K562 (cell line): Measurements from ENCODE around the gene ZNF202.

Experiments used
- ADNP ChIP-seq: fragments of 200-800 bp; sonication (Bioruptor generic); IDR thresholded peaks from 2 replicates; pipeline ENCODE4 v1.6.1; 2016; ENCODE audit warnings: missing genetic modification characterization, missing compliant biosample characterization
- CTCF ChIP-seq, 3 experiments: IDR thresholded peaks in 2 of 3; conservative IDR thresholded peaks in 1 of 3; 2 replicates each; pipeline ENCODE4 v1.5.1; 2011 to 2012; ENCODE audit warnings: low read length in 3 of 3, mild to moderate bottlenecking in 3 of 3, control low read depth in 2 of 3, improper control_type of control experiment in 1 of 3, inconsistent platforms in 1 of 3, low read depth in 1 of 3, mixed read lengths in 1 of 3, moderate library complexity in 1 of 3; ENCODE audit not compliant: insufficient read depth in 2 of 3
- KAT7 ChIP-seq: sonication (generic); formaldehyde crosslinking; IDR thresholded peaks from 2 replicates; pipeline ENCODE4 v1.8.0; 2022; ENCODE audit warnings: missing genetic modification reagents, mild to moderate bottlenecking, borderline replicate concordance
- MYC ChIP-seq, 2 experiments: fragments of 250-450 bp in 1 of 2; sonication (Bioruptor Pico) in 1 of 2; IDR thresholded peaks; 2 replicates each; pipeline versions ENCODE4 v1.5.1 to v1.6.1; 2012 to 2021; ENCODE audit warnings: low read depth in 2 of 2, borderline replicate concordance in 1 of 2, improper control_type of control experiment in 1 of 2, low read length in 1 of 2, mild to moderate bottlenecking in 1 of 2, moderate library complexity in 1 of 2
- NBN ChIP-seq: fragments of 450-650 bp; IDR thresholded peaks from 2 replicates; pipeline ENCODE4 v1.6.1; 2016; ENCODE audit warnings: low read depth, mild to moderate bottlenecking
- PKNOX1 ChIP-seq: fragments of 450-650 bp; IDR thresholded peaks from 2 replicates; pipeline ENCODE4 v1.6.1; 2016
- ZNF121 ChIP-seq: sonication (generic); formaldehyde crosslinking; conservative IDR thresholded peaks from 2 replicates; pipeline ENCODE4 v1.8.0; 2022; ENCODE audit warnings: missing genetic modification reagents
- TF ChIP-seq, protein P1 (sequence below), 2 experiments: fragments of 450-650 bp; IDR thresholded peaks; 2 replicates each; pipeline ENCODE4 v1.6.1; 2018; ENCODE audit warnings: mild to moderate bottlenecking in 2 of 2, low read depth in 1 of 2; ENCODE audit not compliant: partially characterized antibody in 2 of 2

DNA sequence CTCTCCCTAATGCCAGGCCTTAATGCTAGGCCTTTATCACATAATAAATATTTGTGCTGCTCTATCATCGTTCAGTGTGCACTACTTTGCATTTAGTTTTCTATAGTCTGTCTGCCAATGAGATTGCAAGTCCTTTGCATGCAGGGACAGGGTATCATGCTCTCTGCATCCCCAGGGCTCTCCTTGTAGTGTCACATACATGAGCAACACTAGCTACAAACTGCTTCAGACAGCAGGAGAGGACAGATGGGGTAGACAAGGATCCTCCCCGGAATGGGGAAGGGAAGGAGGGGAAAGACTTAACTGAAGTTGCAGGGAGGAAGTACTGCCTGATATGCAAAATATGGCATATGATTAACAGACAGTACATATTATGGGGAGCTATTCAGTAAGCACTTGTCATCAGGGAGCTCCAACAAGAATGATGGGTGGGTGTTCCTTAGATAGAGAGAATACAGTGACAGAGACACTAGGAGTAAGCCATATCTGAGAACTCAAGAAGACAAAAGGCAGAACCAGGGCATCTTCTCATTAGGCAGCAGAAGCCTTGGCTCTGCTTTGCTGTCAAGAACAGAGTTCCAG is 42.8 kb downstream of the ZNF202 start:
- TF ChIP-seq PKNOX1: no peak
- TF ChIP-seq, protein P1, sequence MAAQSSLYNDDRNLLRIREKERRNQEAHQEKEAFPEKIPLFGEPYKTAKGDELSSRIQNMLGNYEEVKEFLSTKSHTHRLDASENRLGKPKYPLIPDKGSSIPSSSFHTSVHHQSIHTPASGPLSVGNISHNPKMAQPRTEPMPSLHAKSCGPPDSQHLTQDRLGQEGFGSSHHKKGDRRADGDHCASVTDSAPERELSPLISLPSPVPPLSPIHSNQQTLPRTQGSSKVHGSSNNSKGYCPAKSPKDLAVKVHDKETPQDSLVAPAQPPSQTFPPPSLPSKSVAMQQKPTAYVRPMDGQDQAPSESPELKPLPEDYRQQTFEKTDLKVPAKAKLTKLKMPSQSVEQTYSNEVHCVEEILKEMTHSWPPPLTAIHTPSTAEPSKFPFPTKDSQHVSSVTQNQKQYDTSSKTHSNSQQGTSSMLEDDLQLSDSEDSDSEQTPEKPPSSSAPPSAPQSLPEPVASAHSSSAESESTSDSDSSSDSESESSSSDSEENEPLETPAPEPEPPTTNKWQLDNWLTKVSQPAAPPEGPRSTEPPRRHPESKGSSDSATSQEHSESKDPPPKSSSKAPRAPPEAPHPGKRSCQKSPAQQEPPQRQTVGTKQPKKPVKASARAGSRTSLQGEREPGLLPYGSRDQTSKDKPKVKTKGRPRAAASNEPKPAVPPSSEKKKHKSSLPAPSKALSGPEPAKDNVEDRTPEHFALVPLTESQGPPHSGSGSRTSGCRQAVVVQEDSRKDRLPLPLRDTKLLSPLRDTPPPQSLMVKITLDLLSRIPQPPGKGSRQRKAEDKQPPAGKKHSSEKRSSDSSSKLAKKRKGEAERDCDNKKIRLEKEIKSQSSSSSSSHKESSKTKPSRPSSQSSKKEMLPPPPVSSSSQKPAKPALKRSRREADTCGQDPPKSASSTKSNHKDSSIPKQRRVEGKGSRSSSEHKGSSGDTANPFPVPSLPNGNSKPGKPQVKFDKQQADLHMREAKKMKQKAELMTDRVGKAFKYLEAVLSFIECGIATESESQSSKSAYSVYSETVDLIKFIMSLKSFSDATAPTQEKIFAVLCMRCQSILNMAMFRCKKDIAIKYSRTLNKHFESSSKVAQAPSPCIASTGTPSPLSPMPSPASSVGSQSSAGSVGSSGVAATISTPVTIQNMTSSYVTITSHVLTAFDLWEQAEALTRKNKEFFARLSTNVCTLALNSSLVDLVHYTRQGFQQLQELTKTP (IDR thresholded peaks at IDR 0.05; ENCODE audit: low read depth in 1 of 2, partially characterized antibody in 2 of 2): no peak
- no peak for TF ChIP-seq CTCF (IDR thresholded peaks at IDR 0.05 in 2 of 3, conservative IDR thresholded peaks at IDR 0.05 in 1 of 3; ENCODE audit: insufficient read depth in 2 of 3, low read depth in 1 of 3, low read length in 3 of 3)
- TF ChIP-seq NBN: no peak
- no peak for TF ChIP-seq MYC (IDR thresholded peaks at IDR 0.05; ENCODE audit: low read depth, low read length)
- TF ChIP-seq MYC (CRISPR knock-in tag; IDR thresholded peaks at IDR 0.05; ENCODE audit: borderline replicate concordance, low read depth): no peak
- TF ChIP-seq ADNP: no peak
- no peak for TF ChIP-seq KAT7 (CRISPR knock-in tag)
- no peak for TF ChIP-seq ZNF121
